CD1c-positive myeloid dendritic cell (primary cell): Measurements from ENCODE around the gene ZC3H12C.
"Not testable (repeated sequence)": the region's sequence is repeated elsewhere in the genome, so short reads cannot be mapped to it uniquely, and the experiment has no call there.

ENCODE experiments used
- DNase-seq: peaks from one replicate; pipeline ENCODE4 v3.0.0-alpha.2; 2016; ENCODE audit errors: extremely low spot score

The ZC3H12C gene

DNA sequence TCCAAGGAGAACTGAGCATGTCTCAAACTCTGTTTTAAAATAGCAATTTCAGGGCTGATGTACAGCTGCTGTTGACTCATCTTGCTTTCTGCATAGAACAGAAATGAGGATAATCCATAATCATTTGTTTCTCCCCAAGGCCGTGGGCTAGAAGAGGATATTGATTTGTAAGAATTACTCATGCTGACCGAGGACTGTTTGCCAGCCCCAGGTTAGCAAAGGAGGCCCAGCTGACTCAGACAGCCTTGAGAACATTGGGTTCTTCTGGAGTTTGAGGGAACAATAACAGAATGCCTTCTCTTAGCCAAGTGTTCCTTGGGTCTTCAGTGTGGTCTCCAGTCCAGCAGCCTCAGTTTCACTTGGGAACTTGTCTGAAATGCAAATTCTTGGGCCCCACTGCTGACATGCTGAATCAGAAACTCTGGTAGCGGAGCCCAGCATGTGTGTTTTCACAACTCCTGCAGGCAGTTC, 92.0 kb downstream of the ZC3H12C start:
- DNase-seq, result no peak

DNA sequence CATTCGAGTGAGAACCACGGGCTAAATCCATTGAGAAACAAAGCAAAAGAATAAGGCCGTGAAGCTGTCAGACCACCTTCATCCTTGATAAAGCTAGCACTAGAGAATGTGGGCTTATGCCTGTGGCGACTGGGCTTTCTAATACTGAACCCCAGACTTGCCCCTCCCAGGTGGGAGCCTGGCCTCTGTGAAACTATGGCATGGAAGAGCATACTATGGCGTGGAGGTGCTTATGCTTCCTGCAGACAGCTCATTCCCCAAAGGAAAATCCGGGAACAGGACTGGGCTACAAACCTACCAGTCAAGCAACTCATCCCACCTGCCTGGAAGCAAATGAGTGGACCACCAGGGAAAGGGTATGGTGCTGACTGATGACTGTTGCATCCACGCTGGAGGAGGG, 92.4 kb downstream of the ZC3H12C start:
- no peak for DNase-seq

DNA sequence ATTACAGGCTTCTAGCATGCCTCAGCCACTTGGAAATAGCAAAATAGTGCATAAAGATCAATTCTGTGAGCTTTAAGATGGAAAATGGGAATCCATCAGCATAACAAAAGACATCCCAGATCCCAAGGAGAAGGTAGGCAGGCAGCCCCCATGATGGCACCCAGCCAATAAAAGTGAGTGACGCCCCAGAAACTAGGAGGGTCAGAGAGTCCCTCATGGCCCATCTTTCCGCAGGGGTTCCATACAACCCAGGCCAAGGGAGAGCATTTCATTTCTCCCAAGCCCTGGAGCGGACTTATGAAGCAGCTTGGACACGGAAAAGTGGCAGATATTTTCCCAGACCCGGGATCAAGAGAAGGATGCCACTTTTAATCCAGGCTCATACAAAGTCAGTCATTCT, 93.3 kb downstream of the ZC3H12C start:
- DNase-seq, result no peak

DNA sequence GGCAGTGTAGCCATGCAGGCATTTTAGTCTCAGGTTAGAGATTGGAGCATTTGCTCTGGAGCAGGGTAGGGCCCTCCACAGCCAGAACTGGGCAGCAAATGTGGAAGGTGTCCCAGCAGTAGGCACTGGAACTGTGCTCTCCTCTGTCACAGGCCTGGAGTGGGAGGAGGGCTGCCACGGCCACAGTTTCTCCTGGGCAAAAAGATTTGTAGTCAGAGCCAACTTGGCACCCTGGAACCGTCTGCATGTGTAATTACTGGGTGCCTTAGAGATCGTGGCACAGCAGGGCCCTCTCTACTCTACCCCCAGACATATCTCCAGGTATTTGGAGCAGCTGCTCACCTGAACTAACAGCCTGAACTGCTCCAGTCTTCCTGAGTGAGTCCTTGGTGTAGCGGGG, 93.7 kb downstream of the ZC3H12C start:
- no peak for DNase-seq

DNA sequence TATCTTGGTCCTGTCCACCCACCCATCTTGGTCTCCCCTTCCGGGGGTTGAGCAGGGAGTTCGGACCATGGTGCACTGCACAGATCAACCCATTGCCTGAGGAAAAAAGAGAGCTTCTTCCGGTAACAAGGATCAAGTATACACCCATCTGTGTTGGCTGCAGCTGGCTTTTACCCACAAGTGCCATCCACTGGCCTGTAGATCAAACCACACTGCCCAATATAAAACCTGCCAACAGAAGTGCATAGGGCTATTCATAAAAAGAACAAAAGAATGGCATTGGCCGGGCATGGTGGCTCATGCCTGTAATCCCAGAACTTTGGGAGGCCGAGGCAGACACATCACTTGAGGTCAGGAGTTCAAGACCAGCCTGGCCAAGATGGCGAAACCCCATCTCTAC, 94.5 kb downstream of the ZC3H12C start:
- DNase-seq, result no peak

DNA sequence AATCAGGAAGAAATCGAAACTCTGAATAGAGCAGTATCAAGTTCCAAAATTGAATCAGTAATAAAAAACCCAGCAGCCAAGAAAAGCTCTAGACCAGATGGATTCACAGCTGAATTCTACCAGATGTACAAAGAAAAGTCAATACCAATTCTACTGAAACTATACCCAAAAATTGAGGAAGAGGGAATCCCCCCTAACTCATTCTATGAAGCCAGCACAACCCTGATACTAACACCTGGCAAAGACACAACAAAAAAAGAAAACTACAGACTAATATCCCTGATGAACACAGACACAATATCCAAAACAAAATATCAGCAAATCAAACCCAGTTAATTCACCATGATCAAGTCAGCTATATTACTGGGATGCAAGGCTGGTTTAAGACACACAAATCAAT, 97.7 kb downstream of the ZC3H12C start:
- no peak for DNase-seq

DNA sequence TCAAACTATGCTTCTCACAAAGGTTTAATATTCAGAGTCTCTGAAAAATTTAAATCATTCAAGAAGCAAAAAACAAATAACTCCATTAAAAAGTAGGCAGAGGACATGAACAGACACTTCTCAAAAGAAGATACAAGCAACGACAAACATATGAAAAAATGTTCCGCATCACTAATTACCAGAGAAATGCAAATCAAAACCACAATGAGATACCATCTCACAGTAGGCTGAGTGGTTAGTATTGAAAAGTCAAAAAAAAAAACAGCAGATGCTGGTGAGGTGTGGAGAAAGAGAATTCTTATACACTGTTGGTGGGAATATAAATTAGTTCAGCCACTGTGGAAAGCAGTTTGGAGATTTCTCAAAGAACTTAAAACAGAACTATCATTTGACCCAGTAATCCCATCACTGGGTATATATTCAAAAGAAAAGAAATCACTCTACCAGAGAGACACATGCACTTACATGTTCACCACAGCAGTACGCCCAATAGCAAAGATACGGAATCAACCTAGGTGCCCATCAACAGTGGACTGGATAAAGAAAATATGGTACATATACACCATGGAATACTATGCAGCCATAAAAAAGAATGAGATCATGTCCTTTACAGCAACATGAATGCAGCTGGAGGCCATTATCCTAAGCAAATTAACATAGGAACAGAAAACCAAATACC, 99.6 kb downstream of the ZC3H12C start:
- DNase-seq, result not testable (repeated sequence)

DNA sequence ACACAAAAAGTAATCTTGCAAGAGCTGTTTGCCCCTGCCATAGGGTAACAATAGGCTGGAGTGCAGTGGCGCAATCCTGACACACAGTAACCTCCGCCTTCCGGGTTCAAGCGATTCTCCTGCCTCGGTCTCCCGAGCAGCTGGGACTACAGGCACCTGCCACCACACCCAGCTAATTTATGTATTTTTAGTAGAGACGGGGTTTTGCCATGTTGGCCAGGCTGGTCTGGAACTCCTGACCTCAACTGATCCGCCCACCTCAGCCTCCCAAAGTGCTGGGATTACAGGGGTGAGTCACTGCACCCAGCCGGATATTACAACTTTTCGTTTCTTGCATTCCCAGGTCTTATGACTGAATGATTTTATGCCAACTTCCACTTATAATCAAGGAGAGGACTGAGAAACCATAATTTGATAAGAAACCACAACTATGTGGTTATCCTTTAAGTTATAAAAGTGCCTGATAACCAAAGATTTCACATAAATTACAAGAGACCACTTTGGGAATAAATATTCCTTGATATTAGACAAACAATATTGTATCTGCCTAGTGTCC, 101.1 kb downstream of the ZC3H12C start:
- not testable (repeated sequence) for DNase-seq

DNA sequence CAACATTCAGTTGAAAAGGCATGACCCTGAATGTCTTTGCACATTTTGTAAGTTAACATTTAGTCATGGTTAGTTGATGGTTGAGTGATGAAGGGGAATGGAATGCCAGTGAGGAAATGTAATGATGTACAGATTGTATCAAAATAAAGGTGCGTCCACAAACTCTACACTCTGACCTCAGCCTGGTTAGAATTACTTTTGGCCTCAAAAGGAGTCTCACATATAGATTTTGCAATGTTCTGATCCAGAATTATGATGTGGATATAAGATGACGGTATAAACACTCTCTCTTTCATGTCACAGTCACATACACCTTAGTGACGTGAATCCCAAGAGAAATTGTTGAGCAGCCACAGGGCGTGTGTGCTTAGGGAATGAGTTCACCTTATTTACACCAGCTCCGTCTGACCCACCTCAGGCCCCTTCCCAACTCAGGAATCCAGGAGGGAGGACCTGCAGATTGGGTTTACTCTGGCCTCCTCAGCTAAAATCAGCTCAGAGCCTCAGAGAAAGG, 103.1 kb downstream of the ZC3H12C start:
- DNase-seq, result no peak

DNA sequence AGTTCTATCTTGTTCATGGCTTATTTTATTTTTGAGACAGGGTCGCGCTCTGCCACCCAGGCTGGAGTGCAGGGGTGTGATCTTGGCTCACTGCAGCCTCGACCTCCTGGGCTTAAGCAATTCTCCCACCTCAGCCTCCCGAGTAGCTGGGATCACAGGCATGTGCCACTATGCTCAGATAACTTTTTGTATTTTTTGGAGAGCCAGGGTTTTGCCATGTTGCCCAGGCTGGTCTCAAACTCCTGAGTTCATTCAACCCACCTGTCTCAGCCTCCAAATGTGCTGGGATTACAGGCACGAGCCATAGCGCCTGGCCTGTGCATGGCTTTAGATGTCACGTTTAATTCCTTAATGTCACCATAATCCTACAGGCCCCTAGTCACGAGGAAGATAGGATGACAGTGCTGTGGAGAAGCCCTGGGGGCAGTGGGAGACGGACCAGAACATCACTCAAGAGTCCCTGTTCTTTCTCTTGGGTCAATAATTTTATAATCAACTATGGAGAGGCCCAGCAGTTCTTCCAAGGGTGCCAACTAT, 103.8 kb downstream of the ZC3H12C start:
- no peak for DNase-seq

DNA sequence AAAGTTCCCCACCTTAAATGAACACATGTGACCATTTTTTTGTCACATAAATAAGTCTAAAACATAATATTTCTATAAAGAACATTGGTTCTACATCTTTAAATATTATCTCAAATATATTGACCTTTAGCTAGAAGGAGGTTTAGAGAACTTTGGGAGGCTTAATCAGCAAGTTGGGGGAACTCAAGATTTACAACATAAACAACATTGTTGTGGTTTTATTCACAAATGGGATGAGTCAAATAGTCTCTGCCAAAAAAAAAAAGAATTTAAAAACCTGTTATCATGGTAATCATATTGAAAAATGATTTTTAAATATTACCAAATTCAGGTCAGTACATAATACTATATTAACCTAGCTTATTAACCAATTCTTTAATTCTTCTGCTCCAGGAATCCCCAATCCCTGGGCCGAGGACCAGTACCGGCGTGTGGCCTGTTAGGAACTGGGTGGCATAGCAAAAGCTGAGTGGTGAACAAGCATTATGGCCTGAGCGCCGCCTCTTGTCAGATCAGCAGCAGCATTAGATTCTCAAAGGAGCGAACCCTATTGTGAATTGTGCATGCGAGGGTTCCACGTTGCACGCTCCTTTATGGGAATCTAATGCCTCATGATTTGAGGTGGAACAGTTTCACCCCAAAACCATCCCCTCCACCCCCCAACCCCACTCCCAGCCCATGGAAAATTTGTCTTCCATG, 105.0 kb downstream of the ZC3H12C start:
- DNase-seq, result no peak

DNA sequence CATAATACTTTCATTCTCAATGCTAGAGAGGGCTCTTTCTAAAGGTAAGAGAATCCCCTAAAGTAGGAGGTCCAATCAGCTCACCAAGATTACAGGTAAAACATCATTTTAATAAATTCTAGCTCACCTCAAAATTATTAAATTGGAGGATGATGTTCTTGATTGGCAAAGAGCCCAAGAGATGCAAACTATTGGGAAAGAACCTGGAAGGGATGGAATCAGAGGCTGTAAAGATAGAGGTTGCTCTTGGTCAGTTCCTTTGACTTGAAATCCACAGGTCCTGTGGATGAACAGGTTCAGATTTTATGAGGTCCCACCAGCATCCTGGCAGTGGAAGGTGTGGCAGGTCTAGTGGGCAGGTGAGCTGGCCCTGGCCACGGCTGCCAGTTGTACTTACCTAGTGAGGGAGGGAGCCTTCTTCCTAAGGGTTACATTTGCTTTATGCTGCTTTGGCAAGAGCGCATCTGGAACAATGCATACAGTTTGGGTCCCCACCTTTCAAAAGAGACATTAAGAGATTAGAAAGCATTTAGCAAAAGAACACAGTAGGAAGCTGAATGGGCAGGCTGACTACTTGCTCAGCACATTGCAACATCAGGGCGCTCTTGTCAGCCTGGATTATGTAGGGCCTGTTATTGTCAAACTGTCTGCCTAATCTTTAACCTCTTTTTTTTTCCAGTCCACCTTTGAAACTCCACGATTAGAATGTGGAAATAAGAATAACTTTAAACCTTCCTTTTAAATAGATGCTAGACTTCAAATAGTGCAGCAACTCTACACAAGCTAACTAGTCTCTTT, 106.2 kb downstream of the ZC3H12C start:
- DNase-seq, result no peak

DNA sequence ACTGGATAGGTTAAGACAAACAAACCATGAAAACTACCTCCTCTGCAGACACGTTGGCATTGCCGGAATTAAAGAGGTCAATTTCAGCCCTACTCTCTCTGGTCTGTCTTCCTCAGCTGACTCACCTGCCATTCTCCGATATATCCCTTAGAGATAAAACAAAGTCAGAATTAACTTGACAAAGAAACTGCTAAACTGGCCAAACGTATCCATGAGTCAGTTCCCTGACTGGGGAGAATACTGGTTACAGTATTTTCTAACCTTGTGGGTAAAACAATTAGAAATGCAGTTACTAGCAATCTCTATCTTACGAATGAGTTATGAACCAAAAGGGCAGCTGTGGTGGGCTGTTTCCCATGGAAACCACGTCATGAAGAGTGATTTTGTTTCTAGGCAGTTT, 107.0 kb downstream of the ZC3H12C start:
- no peak for DNase-seq

DNA sequence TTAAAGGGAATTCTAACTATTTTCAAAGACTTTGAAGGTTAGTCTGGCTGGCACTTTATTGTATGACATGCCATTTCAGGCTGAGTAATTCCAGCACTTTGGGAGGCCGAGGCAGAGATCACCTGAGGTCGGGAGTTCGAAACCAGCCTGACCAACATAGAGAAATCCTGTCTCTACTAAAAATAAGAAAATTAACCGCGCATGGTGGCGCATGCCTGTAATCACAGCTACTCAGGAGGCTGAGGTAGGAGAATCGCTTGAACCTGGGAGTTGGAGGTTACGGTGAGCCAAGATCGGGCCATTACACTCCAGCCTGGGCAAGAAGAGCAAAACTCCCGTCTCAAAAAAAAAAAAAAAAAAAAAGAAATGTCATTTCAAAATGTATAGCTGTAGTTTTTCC, 107.6 kb downstream of the ZC3H12C start:
- DNase-seq, result no peak

DNA sequence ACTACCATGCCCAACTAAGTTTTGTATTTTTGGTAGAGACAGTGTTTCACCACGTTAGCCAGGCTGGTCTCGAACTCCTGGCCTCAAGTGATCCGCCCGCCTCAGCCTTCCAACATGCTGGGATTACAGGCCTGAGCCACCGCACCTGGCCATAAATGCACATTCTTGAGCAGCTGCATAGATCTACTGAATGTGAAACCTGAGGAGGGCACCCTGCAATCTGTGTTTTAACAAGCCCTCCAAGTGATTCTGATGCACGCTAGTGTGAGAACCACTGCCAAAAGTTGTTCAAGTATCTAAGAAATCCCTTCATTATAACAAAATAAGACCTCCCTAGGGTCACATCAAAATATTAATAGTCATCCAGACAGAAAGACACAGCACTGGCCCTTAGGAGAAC, 113.9 kb downstream of the ZC3H12C start:
- DNase-seq, result no peak

DNA sequence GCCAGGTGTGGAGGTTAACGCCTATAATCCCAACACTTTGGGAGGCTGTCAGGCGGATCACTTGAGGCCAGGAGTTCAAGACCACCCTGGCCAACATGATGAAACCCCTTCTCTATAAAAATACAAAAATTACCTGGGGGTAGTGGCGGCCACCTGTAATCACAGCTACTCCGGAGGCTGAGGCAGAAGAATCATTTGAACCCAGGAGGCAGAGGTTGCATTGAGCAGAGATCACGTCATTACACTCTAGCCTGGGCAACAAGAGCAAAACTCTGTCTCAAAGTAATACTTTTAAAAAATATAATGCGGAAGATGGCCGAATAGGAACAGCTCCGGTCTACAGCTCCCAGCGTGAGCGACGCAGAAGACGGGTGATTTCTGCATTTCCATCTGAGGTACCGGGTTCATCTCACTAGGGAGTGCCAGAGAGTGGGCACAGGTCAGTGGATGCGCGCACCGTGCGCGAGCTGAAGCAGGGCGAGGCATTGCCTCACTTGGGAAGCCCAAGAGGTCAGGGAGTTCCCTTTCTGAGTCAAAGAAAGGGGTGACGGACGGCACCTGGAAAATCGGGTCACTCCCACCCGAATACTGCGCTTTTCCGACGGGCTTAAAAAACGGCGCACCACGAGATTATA, 115.6 kb downstream of the ZC3H12C start:
- DNase-seq, result not testable (repeated sequence)

DNA sequence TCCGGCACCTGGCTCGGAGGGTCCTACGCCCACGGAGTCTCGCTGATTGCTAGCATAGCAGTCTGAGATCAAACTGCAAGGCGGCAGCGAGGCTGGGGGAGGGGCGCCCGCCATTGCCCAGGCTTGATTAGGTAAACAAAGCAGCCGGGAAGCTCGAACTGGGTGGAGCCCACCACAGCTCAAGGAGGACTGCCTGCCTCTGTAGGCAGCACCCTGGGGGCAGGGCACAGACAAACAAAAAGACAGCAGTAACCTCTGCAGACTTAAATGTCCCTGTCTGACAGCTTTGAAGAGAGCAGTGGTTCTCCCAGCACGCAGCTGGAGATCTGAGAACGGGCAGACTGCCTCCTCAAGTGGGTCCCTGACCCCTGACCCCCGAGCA, 116.1 kb downstream of the ZC3H12C start:
- DNase-seq, result not testable (repeated sequence)

DNA sequence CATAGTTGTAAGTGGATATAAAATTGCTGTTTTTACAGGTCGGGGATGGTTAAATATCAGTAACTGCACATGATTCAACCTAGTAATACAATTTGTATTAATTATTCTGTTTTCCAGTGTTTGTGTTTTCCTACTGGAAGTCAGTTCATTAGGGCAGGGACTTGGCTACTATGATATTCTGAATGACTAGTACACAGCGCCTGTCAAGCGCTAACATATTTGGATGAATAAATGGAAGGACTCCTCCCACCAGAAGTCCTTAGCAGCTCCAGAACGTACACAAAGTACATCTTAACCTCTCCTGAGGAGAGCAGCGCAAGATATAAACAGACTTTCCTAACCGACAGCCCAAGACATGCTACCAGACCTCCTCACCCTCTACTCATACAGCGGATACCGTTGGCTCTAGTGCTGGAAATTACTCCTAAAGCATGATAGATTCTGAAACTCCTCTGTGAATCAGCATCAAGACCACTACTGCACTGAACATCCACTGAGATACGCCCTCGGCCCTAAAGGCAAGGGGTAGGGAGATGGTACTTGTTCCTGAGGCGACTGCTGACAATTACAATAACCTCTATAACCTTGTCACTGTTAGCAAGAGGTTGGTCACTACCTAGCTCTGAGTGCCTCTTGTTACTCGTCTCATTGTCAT, 124.2 kb downstream of the ZC3H12C start:
- no peak for DNase-seq

DNA sequence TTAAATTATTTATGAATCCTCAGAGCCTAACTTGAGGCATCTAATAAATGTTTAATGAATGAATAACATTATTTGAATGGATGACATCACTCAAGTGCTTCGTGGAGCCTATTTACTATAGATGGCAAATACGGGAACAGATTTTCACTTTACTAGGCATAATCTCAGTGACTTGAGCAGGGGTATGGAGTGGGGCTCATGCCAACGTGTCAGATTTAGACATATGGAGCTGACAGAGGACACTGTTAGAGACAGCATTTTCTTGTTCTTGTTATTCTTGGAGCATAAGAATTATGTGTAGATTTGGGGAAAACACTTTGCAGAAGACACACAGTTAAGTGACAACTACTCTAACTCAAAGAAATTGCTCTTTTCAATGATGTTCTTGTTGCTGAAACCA, 124.7 kb downstream of the ZC3H12C start:
- DNase-seq, result no peak

DNA sequence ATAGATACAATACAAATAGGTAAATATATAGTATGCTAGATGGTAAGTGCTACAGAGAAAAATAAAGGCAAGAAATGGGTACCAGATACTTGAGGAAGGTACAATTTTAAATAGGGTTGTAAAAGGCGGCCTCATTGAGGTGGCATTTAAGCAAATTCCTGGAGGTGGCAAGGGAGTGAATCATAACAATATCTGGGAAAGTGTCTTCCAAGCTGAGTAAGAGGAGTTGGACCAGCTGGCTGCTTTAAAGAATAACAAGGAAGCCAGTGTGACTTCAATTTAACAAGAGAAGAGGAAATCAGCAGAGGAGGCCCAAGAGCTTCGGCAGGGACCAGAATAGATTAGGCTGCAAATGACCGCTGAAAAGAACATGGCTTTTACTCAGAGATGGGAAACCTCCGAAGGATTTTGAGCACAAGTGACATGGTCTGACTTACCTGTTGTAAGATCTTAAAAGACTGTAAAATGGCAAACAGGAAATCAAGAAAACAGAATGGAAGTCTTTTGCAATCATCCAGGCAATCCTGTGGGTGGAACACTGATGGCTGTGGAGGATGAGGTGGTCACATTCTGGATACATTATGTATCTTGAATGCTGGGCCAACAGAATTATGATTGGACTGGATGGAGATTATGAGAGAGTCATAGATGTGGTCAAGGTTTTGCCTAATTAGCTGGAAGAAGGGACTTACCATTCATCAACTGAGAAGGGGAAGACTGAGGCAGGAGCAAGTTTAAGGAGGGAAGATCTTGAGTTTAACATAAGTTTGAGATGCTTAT, 126.0 kb downstream of the ZC3H12C start:
- DNase-seq, result no peak
